HepG2 (cell line): ENCODE measurements around the gene RHEBL1. TPM values are rescaled to one million over a fixed set of nuclear protein-coding genes. Genes with fewer than 3 reads are reported as not detected.

ENCODE experiments used
- CREB3 ChIP-seq: sonication (generic); formaldehyde crosslinking; IDR thresholded peaks from 2 replicates; pipeline ENCODE4 v1.5.0; 2020; ENCODE audit warnings: missing genetic modification reagents
- FOXA1 ChIP-seq, 2 experiments: fragments of 450-650 bp in 1 of 2; sonication (generic) in 1 of 2; formaldehyde crosslinking in 1 of 2; IDR thresholded peaks; 2 replicates each; pipeline versions ENCODE4 v1.4.0 to v1.6.1; 2016 to 2020; ENCODE audit warnings: missing genetic modification reagents in 1 of 2
- FOXO1 ChIP-seq: sonication (generic); formaldehyde crosslinking; IDR thresholded peaks from 2 replicates; pipeline ENCODE4 v1.4.0; 2020; ENCODE audit warnings: missing genetic modification reagents
- GATA4 ChIP-seq: sonication (generic); IDR thresholded peaks from 2 replicates; pipeline ENCODE4 v1.6.1; 2016; ENCODE audit warnings: antibody characterized with exemption, low read depth, borderline replicate concordance
- MIER3 ChIP-seq: IDR thresholded peaks from 2 replicates; pipeline ENCODE4 v1.6.1; 2016; ENCODE audit warnings: missing compliant biosample characterization, borderline replicate concordance
- MTA1 ChIP-seq: sonication (generic); formaldehyde crosslinking; IDR thresholded peaks from 2 replicates; pipeline ENCODE4 v1.4.0; 2020; ENCODE audit warnings: missing genetic modification reagents, mild to moderate bottlenecking, borderline replicate concordance
- MXD1 ChIP-seq: sonication (generic); formaldehyde crosslinking; IDR thresholded peaks from 2 replicates; pipeline ENCODE4 v1.4.0; 2020; ENCODE audit warnings: mild to moderate bottlenecking, missing genetic modification reagents
- NR2F2 ChIP-seq: IDR thresholded peaks from 2 replicates; pipeline ENCODE4 v1.6.1; 2012; ENCODE audit warnings: low read depth, inconsistent platforms, borderline replicate concordance
- PAWR ChIP-seq: sonication (generic); formaldehyde crosslinking; IDR thresholded peaks from 2 replicates; pipeline ENCODE4 v1.4.0; 2020; ENCODE audit warnings: missing genetic modification reagents, mild to moderate bottlenecking, borderline replicate concordance
- PCBP2 ChIP-seq: fragments of 200-400 bp; formaldehyde crosslinking; optimal IDR thresholded peaks from 2 replicates; pipeline ENCODE3; 2018; ENCODE audit warnings: low read length, low read depth; ENCODE audit not compliant: poor library complexity, severe bottlenecking
- SMARCC2 ChIP-seq: fragments of 450-650 bp; IDR thresholded peaks from 2 replicates; pipeline ENCODE4 v1.6.1; 2017; ENCODE audit warnings: antibody characterized with exemption, mild to moderate bottlenecking
- SMYD3 ChIP-seq: sonication (generic); formaldehyde crosslinking; IDR thresholded peaks from 2 replicates; pipeline ENCODE4 v1.8.1; 2023; ENCODE audit warnings: mild to moderate bottlenecking, missing genetic modification reagents
- SUZ12 ChIP-seq: fragments of 150-350 bp; IDR thresholded peaks from 2 replicates; pipeline ENCODE4 v1.6.1; 2014; ENCODE audit warnings: low read depth, low read length
- ZBTB2 ChIP-seq: sonication (generic); formaldehyde crosslinking; IDR thresholded peaks from 2 replicates; pipeline ENCODE4 v1.8.0; 2022; ENCODE audit warnings: low read depth, missing genetic modification reagents
- ZBTB7B ChIP-seq: sonication (generic); formaldehyde crosslinking; IDR thresholded peaks from 2 replicates; pipeline ENCODE4 v1.4.0; 2020; ENCODE audit warnings: missing genetic modification reagents
- ZNF280D ChIP-seq: sonication (generic); formaldehyde crosslinking; IDR thresholded peaks from 2 replicates; pipeline ENCODE4 v1.5.1; 2020; ENCODE audit warnings: mild to moderate bottlenecking, missing genetic modification reagents
- ZNF704 ChIP-seq: sonication (generic); formaldehyde crosslinking; IDR thresholded peaks from 2 replicates; pipeline ENCODE4 v1.8.1; 2023; ENCODE audit warnings: mild to moderate bottlenecking, inconsistent platforms, moderate library complexity, missing genetic modification reagents, borderline replicate concordance
- ZNF710 ChIP-seq: sonication (generic); formaldehyde crosslinking; IDR thresholded peaks from 2 replicates; pipeline ENCODE4 v1.5.0; 2020; ENCODE audit warnings: mild to moderate bottlenecking, missing genetic modification reagents, borderline replicate concordance
- polyA plus RNA-seq, 8 experiments: library from polyadenylated mRNA; depleted of rRNA in 3 of 8; stranded (reverse) in 7 of 8; unstranded in 1 of 8; fragments of >200 nt; fragmentation: Illumina TruSeq in 4 of 8; extraction: Trizol in 4 of 8; gene quantifications; 2 replicates each; pipeline versions ENCODE4 v1.2.1 to v1.2.3, GENCODE V29; 2011 to 2016; ENCODE audit warnings: low read depth in 4 of 8, missing spikeins in 1 of 8, mixed read lengths in 1 of 8; ENCODE audit not compliant: insufficient read depth in 1 of 8
- total RNA-seq, 5 experiments: library from RNA; depleted of rRNA; stranded (reverse); fragments of >200 nt; fragmentation: Illumina TruSeq; extraction: Trizol; gene quantifications; 2 replicates each; pipeline ENCODE4 v1.2.3, GENCODE V29; 2016; ENCODE audit warnings: low read depth in 1 of 5
- TF ChIP-seq, protein P1 (sequence below): sonication (generic); formaldehyde crosslinking; IDR thresholded peaks from 2 replicates; pipeline ENCODE4 v1.4.0; 2020; ENCODE audit warnings: missing genetic modification reagents

The RHEBL1 gene
- total and polyA plus RNA-seq, 2 of the 13 experiments (the other 11 are each of a cell fraction or from before 2014, with no cell fraction given): 1.4 to 2.5 TPM

DNA sequence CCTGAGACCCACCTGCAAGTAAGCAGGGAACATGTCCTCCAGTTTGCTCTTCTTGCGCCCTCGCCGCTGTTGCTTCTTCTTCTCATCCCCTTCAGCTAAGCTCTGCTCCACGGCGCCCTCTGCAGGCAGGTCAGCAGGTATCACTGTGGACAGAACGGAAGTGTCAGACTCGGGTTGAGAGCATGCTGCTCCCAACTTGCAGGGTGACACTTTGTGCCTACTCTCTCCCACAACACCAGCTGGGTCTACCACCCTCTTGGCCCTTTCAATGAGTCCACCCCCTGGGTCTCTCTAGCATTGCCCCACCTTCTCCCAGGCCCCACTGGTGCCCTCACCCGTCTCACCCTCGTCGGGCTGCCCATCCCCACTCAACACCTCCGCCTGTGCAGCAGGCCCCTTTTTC, 25.9 kb downstream of the RHEBL1 start (continued):
- TF ChIP-seq ZNF280D (CRISPR knock-in tag) (no peak), SMYD3 (no peak), ZBTB7B (CRISPR knock-in tag) (no peak), MXD1 (CRISPR knock-in tag) (no peak), SUZ12 (no peak), PAWR (CRISPR knock-in tag) (no peak), MIER3 (CRISPR knock-in tag) (no peak), CREB3 (CRISPR knock-in tag) (no peak), ZBTB2 (CRISPR knock-in tag) (no peak), ZNF704 (CRISPR knock-in tag) (no peak), SMARCC2 (no peak), GATA4 (no peak), MTA1 (CRISPR knock-in tag) (0 out of 2 replicates have a peak, but pooled peaks have one; percentile 37), NR2F2 (no peak), FOXO1 (no peak), FOXA1 (IDR thresholded peaks at IDR 0.05) (no peak), FOXA1 (CRISPR knock-in tag; IDR thresholded peaks at IDR 0.05) (peak; percentile 36; the same call in 1 of the 2 replicates), PCBP2 (no peak), ZNF710 (no peak)
- TF ChIP-seq, protein P1, sequence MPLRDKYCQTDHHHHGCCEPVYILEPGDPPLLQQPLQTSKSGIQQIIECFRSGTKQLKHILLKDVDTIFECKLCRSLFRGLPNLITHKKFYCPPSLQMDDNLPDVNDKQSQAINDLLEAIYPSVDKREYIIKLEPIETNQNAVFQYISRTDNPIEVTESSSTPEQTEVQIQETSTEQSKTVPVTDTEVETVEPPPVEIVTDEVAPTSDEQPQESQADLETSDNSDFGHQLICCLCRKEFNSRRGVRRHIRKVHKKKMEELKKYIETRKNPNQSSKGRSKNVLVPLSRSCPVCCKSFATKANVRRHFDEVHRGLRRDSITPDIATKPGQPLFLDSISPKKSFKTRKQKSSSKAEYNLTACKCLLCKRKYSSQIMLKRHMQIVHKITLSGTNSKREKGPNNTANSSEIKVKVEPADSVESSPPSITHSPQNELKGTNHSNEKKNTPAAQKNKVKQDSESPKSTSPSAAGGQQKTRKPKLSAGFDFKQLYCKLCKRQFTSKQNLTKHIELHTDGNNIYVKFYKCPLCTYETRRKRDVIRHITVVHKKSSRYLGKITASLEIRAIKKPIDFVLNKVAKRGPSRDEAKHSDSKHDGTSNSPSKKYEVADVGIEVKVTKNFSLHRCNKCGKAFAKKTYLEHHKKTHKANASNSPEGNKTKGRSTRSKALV (CRISPR knock-in tag): no peak
